ENCODE results near the gene PALLD. TPM values are rescaled to one million over a fixed set of nuclear protein-coding genes. Genes with fewer than 3 reads are reported as not detected.

Gene PALLD
- total RNA-seq, 2 donors from 2014 or later = 72.1 to 195 TPM

- Histone ChIP-seq H3K36me3 (no peaks in the 10 kb centered on the region), H3K27me3 (no peaks in the 10 kb centered on the region), H3K9ac (ENCODE audit: low read depth in 2 of 2, low read length in 2 of 2) (no peak overlapping the region), H3K9me3 (no peaks in the 10 kb centered on the region), H3K27ac (no peak overlapping the region), H3K4me1 (no peaks in the 10 kb centered on the region), H3K4me3 (no peak overlapping the region)
- intact Hi-C loops (cut with DNase I) = no loop called here
- TF ChIP-seq CTCF (IDR thresholded peaks at IDR 0.05) = no peak
- no peak for DNase-seq
Observed at GRCh38 chr4:168658751-168659150, 161.9 kb downstream of the PALLD start.

DNA sequence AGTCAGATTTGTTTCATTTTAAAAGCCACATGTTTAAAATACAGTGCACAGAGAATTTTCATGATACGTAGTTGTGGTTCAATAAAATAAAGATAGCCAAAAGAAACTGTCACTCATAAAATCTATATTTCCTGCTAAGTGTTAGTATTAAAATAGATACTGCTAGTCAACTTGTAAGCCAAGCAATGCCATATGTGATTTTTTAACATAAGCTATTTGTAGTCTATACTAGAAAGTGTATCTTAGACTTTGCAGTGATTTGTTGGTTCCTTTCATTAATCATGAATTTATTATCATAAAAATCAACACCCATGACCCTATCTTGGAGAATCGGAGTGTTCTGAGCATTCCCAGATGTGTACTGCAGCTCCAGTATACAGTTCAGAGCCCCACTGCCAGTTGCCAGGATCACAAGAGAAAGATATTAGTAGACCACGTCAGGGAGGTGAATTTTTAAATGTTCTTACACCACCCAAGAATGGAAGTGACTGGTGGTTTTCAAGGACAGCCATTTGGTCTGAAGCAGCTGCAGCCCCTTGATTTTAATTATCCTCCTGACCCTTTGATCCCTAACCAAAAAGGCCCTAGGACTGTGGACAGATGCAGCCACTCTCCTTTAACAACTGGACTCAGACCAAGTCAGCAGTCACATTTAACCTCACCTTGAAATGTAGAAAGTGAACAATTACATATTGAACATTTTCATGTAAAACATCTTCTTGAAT is 163.1 kb downstream of the PALLD start:
- intact Hi-C loops (cut with DNase I) = no loop called here
- no peaks in the 10 kb centered on the region for H3K9me3 ChIP-seq

DNA sequence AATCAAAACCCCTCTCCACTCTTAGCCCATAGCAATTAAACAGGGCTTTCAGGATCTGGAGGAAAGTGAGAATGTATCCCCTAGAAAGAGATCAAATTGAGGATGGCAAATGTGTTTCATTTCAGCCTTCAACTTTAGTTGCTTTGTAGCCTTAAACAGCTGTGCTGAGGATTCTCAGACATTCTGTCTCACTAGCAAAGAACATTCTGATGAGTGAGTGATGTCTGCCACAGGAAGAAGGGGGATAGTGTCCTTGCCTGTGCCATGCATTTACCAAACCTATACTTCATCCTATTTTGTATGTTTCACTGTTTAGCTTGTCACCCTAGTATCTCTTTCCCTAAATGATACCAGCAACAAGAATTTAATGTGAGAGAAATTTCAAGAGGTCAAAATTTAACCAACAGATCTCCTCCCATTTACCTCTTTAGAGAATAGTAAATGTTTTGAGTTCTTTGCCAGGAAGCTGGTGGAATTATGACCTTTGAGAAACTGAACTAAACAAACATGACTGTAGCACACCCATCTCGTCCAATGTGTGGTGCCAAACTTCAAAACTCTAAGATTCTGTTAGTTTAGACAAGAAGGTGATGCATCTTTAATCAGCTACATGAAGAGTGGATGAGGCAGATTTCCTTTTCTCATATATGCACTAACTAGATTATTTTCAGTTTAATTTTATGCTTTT is 165.6 kb downstream of the PALLD start:
- no peak for DNase-seq
- TF ChIP-seq CTCF (IDR thresholded peaks at IDR 0.05) = no peak
- Histone ChIP-seq H3K4me3 (no peak overlapping the region), H3K9ac (ENCODE audit: low read depth in 2 of 2, low read length in 2 of 2) (no peak overlapping the region), H3K27me3 (no peaks in the 10 kb centered on the region), H3K27ac (peak overlapping the region; percentile 65), H3K36me3 (no peaks in the 10 kb centered on the region), H3K4me1 (no peaks in the 10 kb centered on the region), H3K9me3 (no peaks in the 10 kb centered on the region)
- intact Hi-C loops (cut with DNase I) = no loop called here

More for the DNA sequence above, 163.1 kb downstream of the PALLD start:
- no peak for DNase-seq
- Histone ChIP-seq H3K4me1 (no peaks in the 10 kb centered on the region), H3K9ac (ENCODE audit: low read depth in 2 of 2, low read length in 2 of 2) (no peak overlapping the region), H3K36me3 (no peaks in the 10 kb centered on the region), H3K27me3 (no peaks in the 10 kb centered on the region), H3K27ac (no peak overlapping the region), H3K4me3 (no peak overlapping the region)
- TF ChIP-seq CTCF (IDR thresholded peaks at IDR 0.05) = no peak

GRCh38 chr4:168664242-168664891 is 167.5 kb downstream of the PALLD start:
- H3K27ac ChIP-seq = peak overlapping the region; percentile 56

More at GRCh38 chr4:168664242-168664891, 167.5 kb downstream of the PALLD start:
- Histone ChIP-seq H3K4me1 (no peaks in the 10 kb centered on the region), H3K36me3 (no peaks in the 10 kb centered on the region), H3K9me3 (no peaks in the 10 kb centered on the region), H3K9ac (ENCODE audit: low read depth in 2 of 2, low read length in 2 of 2) (no peak overlapping the region), H3K27me3 (no peaks in the 10 kb centered on the region), H3K4me3 (no peak overlapping the region)
- DNase-seq = peak; percentile 39
- TF ChIP-seq CTCF (IDR thresholded peaks at IDR 0.05) = no peak
- intact Hi-C loops (cut with DNase I) = no loop called here

Measured in colonic mucosa (tissue), 4 donors.